Lower leg skin (tissue), 4 donors: ENCODE measurements around the gene IL21. TPM values are rescaled to one million over a fixed set of nuclear protein-coding genes. Genes with fewer than 3 reads are reported as not detected.

Source experiments
- DNase-seq, 2 donors: peaks; one replicate each; pipeline ENCODE4 v3.0.0-alpha.2; 2019; ENCODE audit warnings: low spot score in 2 of 2
- H3K4me3 ChIP-seq: fragments of 200-600 bp; sonication (generic); 2 replicates; pipeline ENCODE4 v1.5.1; 2017; ENCODE audit warnings: mild to moderate bottlenecking, low read depth; ENCODE audit not compliant: poor library complexity, severe bottlenecking
- POLR2A ChIP-seq, 2 donors: fragments of 450-650 bp; IDR thresholded peaks; one replicate each; pipeline ENCODE4 v1.6.1; 2016 to 2017; ENCODE audit warnings: antibody characterized with exemption in 2 of 2, mild to moderate bottlenecking in 1 of 2, moderate library complexity in 1 of 2
- WGBS, 2 donors: methylation state at CpG; one replicate each; pipeline ENCODE4 v1.1.5; 2018; 5-methylcytosine and 5-hydroxymethylcytosine counted together
- intact Hi-C: fragments of 100-400 bp; cut with DNase I; formaldehyde crosslinking; loops from one replicate; pipeline ENCODE4 v1.15.0; 2023; ENCODE audit warnings: low total_unique reads
- total RNA-seq, 4 donors: library from RNA; depleted of rRNA; stranded (reverse); fragments of >200 nt; gene quantifications; one replicate each; pipeline ENCODE4 v1.1.0, GENCODE V29; 2016
- TF ChIP-seq, protein P1 (sequence below), 3 donors: fragments of 450-650 bp; IDR thresholded peaks; one replicate each; pipeline ENCODE4 v1.5.1; 2016; ENCODE audit warnings: antibody characterized with exemption in 3 of 3, mild to moderate bottlenecking in 3 of 3, moderate library complexity in 2 of 3

IL21 gene
- total RNA-seq, 4 donors from 2014 or later, result not detected

DNA sequence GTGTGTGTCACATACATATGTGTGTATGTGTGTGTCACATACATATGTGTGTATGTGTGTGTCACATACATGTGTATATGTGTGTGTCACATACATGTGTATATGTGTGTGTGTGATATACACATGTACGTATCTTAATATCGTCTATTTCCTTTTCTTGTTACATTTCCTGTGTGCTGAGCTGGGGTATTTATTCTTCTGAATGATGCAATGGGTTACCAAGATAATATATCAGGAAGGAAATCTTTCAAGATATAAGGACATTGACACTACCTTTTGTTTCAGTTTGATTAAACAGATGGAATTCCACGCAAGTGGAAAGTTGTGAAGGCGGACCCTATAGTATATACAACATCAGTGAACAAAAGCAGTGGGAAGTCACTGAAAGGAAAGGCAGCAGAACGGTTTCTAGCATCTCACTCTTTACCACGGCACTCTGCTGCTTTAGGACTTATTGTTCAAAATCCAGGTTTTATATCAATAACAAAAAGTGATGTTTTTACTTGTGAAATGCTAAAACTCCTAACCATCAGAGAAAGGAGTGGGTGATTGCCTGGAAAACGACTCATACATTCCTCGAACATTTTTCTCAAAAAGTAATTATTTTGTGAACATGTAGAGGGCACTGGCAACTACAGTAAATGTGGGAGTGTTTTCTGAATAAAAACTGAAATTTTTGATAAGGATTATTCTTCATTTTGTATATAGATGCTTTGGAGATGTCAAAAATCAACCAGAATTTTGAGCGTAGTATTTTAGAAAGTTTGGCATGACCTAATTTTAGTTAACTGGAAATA is 43.1 kb upstream of the IL21 start:
- TF ChIP-seq, protein P1, sequence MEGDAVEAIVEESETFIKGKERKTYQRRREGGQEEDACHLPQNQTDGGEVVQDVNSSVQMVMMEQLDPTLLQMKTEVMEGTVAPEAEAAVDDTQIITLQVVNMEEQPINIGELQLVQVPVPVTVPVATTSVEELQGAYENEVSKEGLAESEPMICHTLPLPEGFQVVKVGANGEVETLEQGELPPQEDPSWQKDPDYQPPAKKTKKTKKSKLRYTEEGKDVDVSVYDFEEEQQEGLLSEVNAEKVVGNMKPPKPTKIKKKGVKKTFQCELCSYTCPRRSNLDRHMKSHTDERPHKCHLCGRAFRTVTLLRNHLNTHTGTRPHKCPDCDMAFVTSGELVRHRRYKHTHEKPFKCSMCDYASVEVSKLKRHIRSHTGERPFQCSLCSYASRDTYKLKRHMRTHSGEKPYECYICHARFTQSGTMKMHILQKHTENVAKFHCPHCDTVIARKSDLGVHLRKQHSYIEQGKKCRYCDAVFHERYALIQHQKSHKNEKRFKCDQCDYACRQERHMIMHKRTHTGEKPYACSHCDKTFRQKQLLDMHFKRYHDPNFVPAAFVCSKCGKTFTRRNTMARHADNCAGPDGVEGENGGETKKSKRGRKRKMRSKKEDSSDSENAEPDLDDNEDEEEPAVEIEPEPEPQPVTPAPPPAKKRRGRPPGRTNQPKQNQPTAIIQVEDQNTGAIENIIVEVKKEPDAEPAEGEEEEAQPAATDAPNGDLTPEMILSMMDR (IDR thresholded peaks at IDR 0.05), result no peak
- no peak overlapping the region for H3K4me3 ChIP-seq
- 72 to 77% methylated on average over 9 of the region's 9 CpGs for WGBS, 2 donors
- no peak for DNase-seq
- intact Hi-C loops, result no loop called here

DNA sequence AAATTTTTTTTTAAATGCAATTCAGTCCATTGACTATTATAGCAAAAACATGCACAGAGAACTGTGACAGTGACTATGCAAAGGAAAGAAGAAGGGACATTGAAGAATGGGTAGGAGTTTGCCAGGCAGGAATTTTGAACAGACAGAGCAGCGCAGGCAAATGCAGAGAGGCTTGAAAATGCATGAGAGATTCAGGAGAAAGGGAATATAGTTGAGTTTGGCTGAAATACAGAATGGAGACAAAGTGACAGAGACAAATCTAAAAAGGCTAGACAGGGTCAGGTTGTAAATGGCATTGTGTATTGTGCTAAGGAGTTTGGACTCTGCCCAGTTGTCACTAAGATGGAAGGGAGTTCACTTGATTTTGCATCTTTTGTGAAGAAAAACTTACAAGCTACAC is 42.4 kb upstream of the IL21 start:
- intact Hi-C loops, result no loop called here
- no peak for DNase-seq
- WGBS, 2 donors, result 39 to 68% methylated on average over 1 of the region's 1 CpG
- TF ChIP-seq, protein P1 (IDR thresholded peaks at IDR 0.05), result no peak
- no peak for TF ChIP-seq POLR2A (IDR thresholded peaks at IDR 0.05)
- H3K4me3 ChIP-seq, result no peak overlapping the region

DNA sequence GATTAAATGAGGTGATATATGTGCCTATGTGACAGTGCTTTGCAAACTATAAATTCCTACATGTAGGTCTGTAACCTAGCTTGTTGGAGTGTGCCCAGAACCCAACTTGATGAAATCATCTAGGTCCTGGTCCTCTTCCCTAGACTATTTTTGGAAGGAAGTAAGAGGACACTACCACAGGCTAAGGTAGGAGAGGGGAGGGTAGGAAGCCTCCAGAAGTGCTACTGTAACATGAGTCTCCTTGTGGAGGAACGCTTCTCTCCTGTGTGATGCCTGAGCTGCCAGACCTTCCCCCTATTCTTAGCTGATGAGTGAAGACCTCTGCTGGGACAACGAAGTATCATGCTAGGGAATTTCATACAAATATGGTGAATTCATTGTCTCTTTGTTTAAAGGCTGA is 41.8 kb upstream of the IL21 start:
- WGBS, 2 donors, result 59 to 64% methylated on average over 2 of the region's 2 CpGs
- no peak overlapping the region for H3K4me3 ChIP-seq
- no peak for DNase-seq
- intact Hi-C loops, result no loop called here
- TF ChIP-seq, protein P1 (IDR thresholded peaks at IDR 0.05), result no peak
- no peak for TF ChIP-seq POLR2A (IDR thresholded peaks at IDR 0.05)

DNA sequence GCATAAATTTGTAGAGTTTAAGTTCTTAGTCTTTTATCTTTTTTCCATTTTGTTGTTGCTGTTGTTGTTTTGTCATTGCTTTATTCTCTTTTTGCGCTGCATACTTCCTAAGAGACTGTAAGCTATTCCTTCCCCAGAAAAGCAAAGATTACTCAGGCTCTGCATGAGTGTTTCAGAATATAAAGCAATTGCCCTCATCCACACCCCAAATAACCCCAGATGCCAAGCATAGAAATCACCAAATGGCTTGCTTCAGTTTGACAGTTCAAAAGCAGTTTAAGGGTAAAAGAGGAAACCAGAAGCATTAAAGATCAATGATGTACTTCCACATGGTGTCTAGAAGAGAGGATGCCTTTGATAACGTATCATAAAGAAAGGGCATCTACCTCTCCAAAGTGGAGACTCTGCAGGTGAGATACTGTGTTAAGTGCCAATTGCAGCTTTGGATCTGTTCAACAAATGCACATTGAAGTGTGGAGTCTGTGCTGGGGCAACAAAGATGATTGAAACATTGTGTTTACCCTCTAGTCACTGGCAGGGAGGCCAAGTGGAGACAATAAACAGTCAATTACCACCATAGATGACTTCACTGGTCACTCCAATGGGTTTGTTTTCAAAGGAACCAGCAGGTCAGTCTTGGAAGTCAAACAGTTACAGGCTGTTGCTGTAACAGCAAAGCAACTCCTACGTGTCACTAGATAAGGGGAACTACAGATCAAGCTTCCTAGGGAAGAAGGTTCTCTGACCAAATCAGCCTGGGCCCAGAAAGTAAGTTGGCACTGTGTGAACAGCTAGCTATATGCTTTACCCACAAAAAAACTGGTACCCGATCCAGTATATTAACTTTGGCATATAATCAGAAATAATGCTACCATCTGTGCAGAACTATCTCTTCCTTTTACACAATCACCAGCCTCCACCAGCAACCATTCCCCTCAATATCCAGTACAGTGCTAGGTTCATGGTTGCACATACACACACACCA is 40.6 kb upstream of the IL21 start:
- 60 to 78% methylated on average over 4 of the region's 4 CpGs for WGBS, 2 donors
- no peak overlapping the region for H3K4me3 ChIP-seq
- intact Hi-C loops, result no loop called here
- DNase-seq, result no peak
- TF ChIP-seq, protein P1 (IDR thresholded peaks at IDR 0.05), result no peak
- TF ChIP-seq POLR2A (IDR thresholded peaks at IDR 0.05), result no peak

DNA sequence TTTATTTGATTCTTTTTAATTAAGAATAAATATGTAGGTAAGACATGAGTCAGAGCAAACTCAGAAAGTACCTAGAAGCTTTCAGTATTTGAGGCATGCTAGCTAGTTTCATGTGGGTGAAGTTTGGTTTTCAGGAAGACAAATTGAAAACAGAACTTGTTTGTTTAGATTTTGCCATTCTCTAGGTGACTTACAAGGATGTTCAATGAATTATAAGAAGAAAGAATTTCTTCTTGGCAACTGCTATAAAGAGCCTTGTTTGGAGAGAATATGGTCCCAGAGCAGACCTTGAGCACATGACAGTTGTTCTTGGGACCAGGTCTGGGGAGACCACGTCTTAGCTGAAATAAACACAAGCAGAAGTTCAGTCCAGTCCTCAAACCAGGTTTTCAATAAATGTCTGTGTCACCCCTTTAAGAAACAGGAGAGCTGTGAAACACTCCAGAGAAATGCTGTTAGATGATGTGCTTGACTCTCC is 38.0 kb upstream of the IL21 start:
- no peak overlapping the region for H3K4me3 ChIP-seq

More for the DNA sequence above, 38.0 kb upstream of the IL21 start:
- DNase-seq, result no peak
- intact Hi-C loops, result no loop called here
- WGBS, 2 donors, result 72 to 73% methylated on average over 1 of the region's 1 CpG
- TF ChIP-seq POLR2A (IDR thresholded peaks at IDR 0.05), result no peak
- TF ChIP-seq, protein P1 (IDR thresholded peaks at IDR 0.05), result no peak
